Liver (tissue), 9 donors: Measurements from ENCODE around the gene GPR84. TPM values are rescaled to one million over a fixed set of nuclear protein-coding genes. Genes with fewer than 3 reads are reported as not detected.
A peak's percentile ranks its signal among the peaks of the same experiment; 100 is the strongest.

ENCODE experiments used
- DNase-seq: peaks from one replicate; pipeline ENCODE4 v3.0.0-alpha.2; 2017; ENCODE audit warnings: low spot score
- H3K27ac ChIP-seq, 2 donors: one replicate each; pipeline ENCODE4 v1.7.0; 2013; ENCODE audit warnings: inconsistent platforms in 2 of 2, low read length in 2 of 2, control low read depth in 1 of 2, low read depth in 1 of 2, mild to moderate bottlenecking in 1 of 2
- H3K27me3 ChIP-seq, 4 donors: one replicate each; pipeline versions ENCODE4 v1.6.1 to v1.7.0; 2013; ENCODE audit warnings: low read length in 3 of 4, inconsistent platforms in 1 of 4, mild to moderate bottlenecking in 1 of 4, moderate library complexity in 1 of 4; ENCODE audit not compliant: control insufficient read depth in 4 of 4, insufficient read depth in 4 of 4
- H3K36me3 ChIP-seq, 4 donors: one replicate each; pipeline versions ENCODE4 v1.6.1 to v1.7.0; 2013; ENCODE audit warnings: low read length in 3 of 4, mild to moderate bottlenecking in 3 of 4, low read depth in 1 of 4, moderate library complexity in 1 of 4; ENCODE audit not compliant: control insufficient read depth in 4 of 4, insufficient read depth in 3 of 4
- H3K4me1 ChIP-seq, 4 donors: one replicate each; pipeline versions ENCODE4 v1.6.1 to v1.7.0; 2013; ENCODE audit warnings: low read length in 3 of 4, mild to moderate bottlenecking in 3 of 4, moderate library complexity in 1 of 4; ENCODE audit not compliant: control insufficient read depth in 4 of 4, insufficient read depth in 4 of 4
- H3K4me3 ChIP-seq, 3 donors: one replicate each; pipeline versions ENCODE4 v1.6.1 to v1.7.0; 2013; ENCODE audit warnings: low read length in 3 of 3, control low read depth in 1 of 3, low read depth in 1 of 3, mild to moderate bottlenecking in 1 of 3
- H3K9ac ChIP-seq, 2 donors: one replicate each; pipeline ENCODE4 v1.7.0; 2013; ENCODE audit warnings: low read length in 2 of 2, mild to moderate bottlenecking in 2 of 2, moderate library complexity in 2 of 2, control low read depth in 1 of 2, low read depth in 1 of 2
- H3K9me3 ChIP-seq, 4 donors: one replicate each; pipeline versions ENCODE4 v1.6.1 to v1.7.0; 2013; ENCODE audit warnings: low read length in 3 of 4; ENCODE audit not compliant: control insufficient read depth in 4 of 4
- ATF3 ChIP-seq: IDR thresholded peaks from 2 replicates; pipeline ENCODE4 v1.6.1; 2016; ENCODE audit warnings: antibody characterized with exemption
- CTCF ChIP-seq: fragments of 150-350 bp; IDR thresholded peaks from 2 replicates; pipeline ENCODE4 v1.5.1; 2017; ENCODE audit warnings: improper control_type of control experiment, low read depth, low read length; ENCODE audit not compliant: missing input control
- EGR1 ChIP-seq, 2 donors: IDR thresholded peaks; 2 replicates each; pipeline ENCODE4 v1.6.1; 2016 to 2018; ENCODE audit warnings: antibody characterized with exemption in 2 of 2, low read depth in 2 of 2
- FOXA1 ChIP-seq: IDR thresholded peaks from 2 replicates; pipeline ENCODE4 v1.6.1; 2016; ENCODE audit warnings: antibody characterized with exemption
- FOXA2 ChIP-seq: IDR thresholded peaks from 2 replicates; pipeline ENCODE4 v1.6.1; 2016; ENCODE audit warnings: antibody characterized with exemption
- GABPA ChIP-seq, 2 donors: IDR thresholded peaks in 1 of 2; conservative IDR thresholded peaks in 1 of 2; 2 replicates each; pipeline ENCODE4 v1.6.1; 2016; ENCODE audit warnings: antibody characterized with exemption in 2 of 2, mild to moderate bottlenecking in 1 of 2, moderate library complexity in 1 of 2
- HNF4A ChIP-seq, 2 donors: conservative IDR thresholded peaks; 2 replicates each; pipeline ENCODE4 v1.6.1; 2016; ENCODE audit warnings: antibody characterized with exemption in 2 of 2, mild to moderate bottlenecking in 2 of 2
- HNF4G ChIP-seq: IDR thresholded peaks from 2 replicates; pipeline ENCODE4 v1.6.1; 2016; ENCODE audit warnings: antibody characterized with exemption
- JUND ChIP-seq, 2 donors: IDR thresholded peaks; 2 replicates each; pipeline ENCODE4 v1.6.1; 2016; ENCODE audit warnings: antibody characterized with exemption in 2 of 2
- MAX ChIP-seq: IDR thresholded peaks from 2 replicates; pipeline ENCODE4 v1.6.1; 2016; ENCODE audit warnings: antibody characterized with exemption
- NR2F2 ChIP-seq: IDR thresholded peaks from 2 replicates; pipeline ENCODE4 v1.6.1; 2016; ENCODE audit warnings: antibody characterized with exemption
- RAD21 ChIP-seq, 2 donors: IDR thresholded peaks; 2 replicates each; pipeline ENCODE4 v1.6.1; 2016; ENCODE audit warnings: antibody characterized with exemption in 2 of 2, mild to moderate bottlenecking in 2 of 2
- RXRA ChIP-seq, 2 donors: IDR thresholded peaks; 2 replicates each; pipeline ENCODE4 v1.6.1; 2017 to 2018; ENCODE audit warnings: antibody characterized with exemption in 2 of 2, mild to moderate bottlenecking in 1 of 2
- SP1 ChIP-seq: IDR thresholded peaks from 2 replicates; pipeline ENCODE4 v1.6.1; 2018; ENCODE audit warnings: antibody characterized with exemption, mild to moderate bottlenecking
- TAF1 ChIP-seq: conservative IDR thresholded peaks from 2 replicates; pipeline ENCODE4 v1.6.1; 2016; ENCODE audit warnings: antibody characterized with exemption, mild to moderate bottlenecking
- YY1 ChIP-seq: IDR thresholded peaks from 2 replicates; pipeline ENCODE4 v1.6.1; 2016; ENCODE audit warnings: antibody characterized with exemption, mild to moderate bottlenecking
- ZBTB33 ChIP-seq: IDR thresholded peaks from 2 replicates; pipeline ENCODE4 v1.6.1; 2016; ENCODE audit warnings: antibody characterized with exemption
- WGBS: extraction: QIAGEN DNeasy Blood & Tissue Kit; methylation state at CpG from one replicate; pipeline ENCODE4 v1.1.7; 2013; 5-methylcytosine and 5-hydroxymethylcytosine counted together
- polyA plus RNA-seq, 2 donors: library from polyadenylated mRNA; stranded (reverse) in 1 of 2; unstranded in 1 of 2; fragments of 200-250 nt in 1 of 2; fragments of >200 nt in 1 of 2; fragmentation: Nextera tagmentation in 1 of 2; extraction: Ambion mirVana in 1 of 2; gene quantifications; one replicate each; pipeline versions ENCODE4 v1.2.1 to v1.2.3, GENCODE V29; 2013 to 2015
- total RNA-seq, 2 donors: library from RNA; depleted of rRNA; stranded (reverse); fragments of >200 nt; gene quantifications; one replicate each; pipeline ENCODE4 v1.2.3, GENCODE V29; 2014
- donor health status: healthy.
- donor health status: healthy.
- donor health status: healthy.
- donor health status: healthy.
- donor health status: healthy.

GPR84 gene
- total and polyA plus RNA-seq, 4 donors = 0.09 to 0.37 (median 0.33) TPM; not detected in 1

GRCh38 chr12:54341378-54342300 lies 22.6 kb downstream of the GPR84 start (continued):
- TF ChIP-seq CTCF (no peak), HNF4A (conservative IDR thresholded peaks at IDR 0.05) (no peak), MAX (no peak), YY1 (no peak), ATF3 (no peak)

GRCh38 chr12:54340846-54341245 lies 23.4 kb downstream of the GPR84 start:
- Histone ChIP-seq H3K4me1 (peaks cover 5 to 24% (median 13%) of the 10 kb centered on the region in 4 donors), H3K27me3 (no peaks in the 10 kb centered on the region), H3K9me3 (no peaks in the 10 kb centered on the region), H3K36me3 (peaks cover 9 to 46% (median 32%) of the 10 kb centered on the region in 4 donors), H3K27ac (no peak overlapping the region), H3K4me3 (no peak overlapping the region), H3K9ac (no peak overlapping the region)
- no peak for DNase-seq
- TF ChIP-seq RAD21 (IDR thresholded peaks at IDR 0.05) = no peak
- peak; percentile 27 to 34 for TF ChIP-seq HNF4A (conservative IDR thresholded peaks at IDR 0.05)
- TF ChIP-seq ATF3 = no peak
- TF ChIP-seq GABPA (IDR thresholded peaks at IDR 0.05 in 1 of 2, conservative IDR thresholded peaks at IDR 0.05 in 1 of 2) = no peak
- no peak for TF ChIP-seq FOXA1
- no peak for TF ChIP-seq FOXA2
- WGBS = 90% methylated on average over 7 of the region's 7 CpGs

GRCh38 chr12:54338698-54339296 lies 25.5 kb downstream of the GPR84 start:
- Histone ChIP-seq H3K27ac (no peak overlapping the region), H3K4me1 (peaks cover 5 to 26% (median 13%) of the 10 kb centered on the region in 4 donors), H3K9ac (no peak overlapping the region), H3K4me3 (no peak overlapping the region), H3K36me3 (peaks cover 3 to 31% (median 24%) of the 10 kb centered on the region in 4 donors), H3K9me3 (no peaks in the 10 kb centered on the region), H3K27me3 (no peaks in the 10 kb centered on the region)
- 97% methylated on average over 4 of the region's 4 CpGs for WGBS
- DNase-seq = no peak
- TF ChIP-seq NR2F2 = no peak
- no peak for TF ChIP-seq RAD21 (IDR thresholded peaks at IDR 0.05)
- TF ChIP-seq SP1 = no peak
- no peak for TF ChIP-seq TAF1
- TF ChIP-seq ATF3 = no peak
- TF ChIP-seq FOXA1 = no peak
- no peak for TF ChIP-seq GABPA (IDR thresholded peaks at IDR 0.05 in 1 of 2, conservative IDR thresholded peaks at IDR 0.05 in 1 of 2)
- TF ChIP-seq YY1 = no peak
- no peak for TF ChIP-seq EGR1 (IDR thresholded peaks at IDR 0.05; ENCODE audit: low read depth in 2 of 2)
- TF ChIP-seq MAX = no peak
- no peak for TF ChIP-seq HNF4A (conservative IDR thresholded peaks at IDR 0.05)
- no peak for TF ChIP-seq HNF4G
- no peak for TF ChIP-seq JUND (IDR thresholded peaks at IDR 0.05)
- no peak for TF ChIP-seq RXRA (IDR thresholded peaks at IDR 0.05)
- TF ChIP-seq CTCF = no peak
- TF ChIP-seq ZBTB33 = no peak
